GM23338 (cell line): ENCODE data around the gene POLR3E. TPM values are rescaled to one million over a fixed set of nuclear protein-coding genes. Genes with fewer than 3 reads are reported as not detected.

ENCODE experiments used
- ATAC-seq: fragments of 200-7000 bp; cut with Tn5 transposase; 3 replicates; pipeline ENCODE4 v1.9.1; 2020
- DNase-seq: peaks from one replicate; pipeline ENCODE4 v3.0.0-alpha.2; 2015; ENCODE audit warnings: low spot score
- H2AFZ ChIP-seq: fragments of 200-600 bp; sonication (generic); 2 replicates; pipeline ENCODE4 v1.8.0; 2016; ENCODE audit warnings: antibody characterized with exemption, mild to moderate bottlenecking, moderate library complexity
- H3F3A ChIP-seq: fragments of 200-600 bp; sonication (generic); replicated peaks from 2 replicates; pipeline ENCODE4 v1.8.0; 2017; ENCODE audit warnings: antibody characterized with exemption, mixed run types, low read depth
- H3K27ac ChIP-seq: fragments of 200-600 bp; sonication (generic); 2 replicates; pipeline ENCODE4 v1.6.1; 2016; ENCODE audit warnings: low read depth
- H3K27me3 ChIP-seq: fragments of 200-600 bp; sonication (generic); 2 replicates; pipeline ENCODE4 v1.8.0; 2016; ENCODE audit warnings: mild to moderate bottlenecking, mixed run types, moderate library complexity; ENCODE audit not compliant: insufficient read depth
- H3K36me3 ChIP-seq: fragments of 200-600 bp; sonication (generic); 2 replicates; pipeline ENCODE4 v1.8.0; 2016; ENCODE audit warnings: mild to moderate bottlenecking; ENCODE audit not compliant: insufficient read depth
- H3K4me1 ChIP-seq: fragments of 200-600 bp; sonication (generic); 2 replicates; pipeline ENCODE4 v1.8.0; 2016; ENCODE audit warnings: mild to moderate bottlenecking, moderate library complexity; ENCODE audit not compliant: insufficient read depth
- H3K4me2 ChIP-seq: fragments of 200-600 bp; sonication (generic); 2 replicates; pipeline ENCODE4 v1.7.1; 2017; ENCODE audit warnings: mixed run types
- H3K4me3 ChIP-seq: fragments of 200-600 bp; sonication (generic); 2 replicates; pipeline ENCODE4 v1.6.1; 2016; ENCODE audit warnings: mixed run types
- H3K79me2 ChIP-seq: fragments of 200-600 bp; sonication (generic); replicated peaks from 2 replicates; pipeline ENCODE4 v1.8.0; 2017; ENCODE audit warnings: mild to moderate bottlenecking; ENCODE audit not compliant: insufficient read depth
- H3K9me2 ChIP-seq: fragments of 200-600 bp; sonication (generic); 2 replicates; pipeline ENCODE4 v1.8.0; 2017; ENCODE audit not compliant: insufficient read depth
- H4K20me1 ChIP-seq: fragments of 200-600 bp; sonication (generic); replicated peaks from 2 replicates; pipeline ENCODE4 v1.8.0; 2017; ENCODE audit warnings: mild to moderate bottlenecking; ENCODE audit not compliant: insufficient read depth
- H3K27ac Mint-ChIP-seq: 2 replicates; pipeline ENCODE4 v1.8.0; 2020; ENCODE audit warnings: inconsistent platforms, mild to moderate bottlenecking, moderate library complexity, mixed read lengths
- H3K27me3 Mint-ChIP-seq: 3 replicates; pipeline ENCODE4 v1.8.0; 2022; ENCODE audit warnings: low read depth, mild to moderate bottlenecking, moderate library complexity, mixed read lengths, inconsistent platforms; ENCODE audit not compliant: insufficient read depth, poor library complexity
- H3K36me3 Mint-ChIP-seq: 3 replicates; pipeline ENCODE4 v1.8.0; 2021; ENCODE audit warnings: low read depth, mild to moderate bottlenecking, inconsistent platforms, moderate library complexity, mixed read lengths
- H3K4me1 Mint-ChIP-seq: 3 replicates; pipeline ENCODE4 v1.8.0; 2020; ENCODE audit warnings: mild to moderate bottlenecking, inconsistent platforms, mixed read lengths
- H3K4me3 Mint-ChIP-seq: 3 replicates; pipeline ENCODE4 v1.8.0; 2021; ENCODE audit warnings: moderate library complexity, mild to moderate bottlenecking, inconsistent platforms, mixed read lengths
- H3K9me3 Mint-ChIP-seq: 3 replicates; pipeline ENCODE4 v1.8.0; 2020; ENCODE audit warnings: moderate library complexity, mild to moderate bottlenecking, inconsistent platforms, mixed read lengths
- EZH2 ChIP-seq: fragments of 200-600 bp; sonication (generic); IDR thresholded peaks from one replicate; pipeline ENCODE4 v1.8.0; 2017; ENCODE audit warnings: antibody characterized with exemption, mild to moderate bottlenecking, low read depth; ENCODE audit not compliant: unreplicated experiment
- EZH2phosphoT487 ChIP-seq: fragments of 200-600 bp; sonication (generic); IDR thresholded peaks from one replicate; pipeline ENCODE4 v1.8.1; 2018; ENCODE audit warnings: antibody characterized with exemption; ENCODE audit not compliant: unreplicated experiment
- JUNB ChIP-seq: IDR thresholded peaks from one replicate; pipeline ENCODE4 v1.6.1; 2016; ENCODE audit warnings: antibody characterized with exemption; ENCODE audit not compliant: unreplicated experiment
- ZNF114 ChIP-seq: fragments of 250-450 bp; sonication (Bioruptor Pico); IDR thresholded peaks from 2 replicates; pipeline ENCODE4 v1.5.0; 2020; ENCODE audit warnings: mild to moderate bottlenecking, moderate library complexity
- polyA plus RNA-seq: library from polyadenylated mRNA; unstranded; fragments of >200 nt; fragmentation: Nextera tagmentation; extraction: Ambion mirVana; gene quantifications from 2 replicates; pipeline ENCODE4 v1.2.1, GENCODE V29; 2016
- total RNA-seq: library from RNA; depleted of rRNA; stranded (reverse); fragments of >200 nt; shearing (Covaris generic); gene quantifications from 2 replicates; pipeline ENCODE4 v1.2.3, GENCODE V29; 2014
- TF ChIP-seq, protein P1 (sequence below): IDR thresholded peaks from one replicate; pipeline ENCODE4 v1.6.1; 2018; ENCODE audit warnings: antibody characterized with exemption; ENCODE audit not compliant: unreplicated experiment
- TF ChIP-seq, protein P2 (sequence below), 2 experiments: fragments of 200-600 bp in 1 of 2; sonication (generic) in 1 of 2; conservative IDR thresholded peaks; 2 replicates each; pipeline versions ENCODE4 v1.5.1 to v1.6.1; 2016 to 2017; ENCODE audit warnings: antibody characterized with exemption in 2 of 2, low read depth in 2 of 2, mild to moderate bottlenecking in 2 of 2, moderate library complexity in 1 of 2
- TF ChIP-seq, protein P3 (sequence below): fragments of 250-450 bp; sonication (Bioruptor Pico); IDR thresholded peaks from 2 replicates; pipeline ENCODE4 v1.5.0; 2020; ENCODE audit warnings: mild to moderate bottlenecking, moderate library complexity

POLR3E gene
- total and polyA plus RNA-seq, 2 experiments from 2014 or later, result 62.7 to 141 TPM

DNA sequence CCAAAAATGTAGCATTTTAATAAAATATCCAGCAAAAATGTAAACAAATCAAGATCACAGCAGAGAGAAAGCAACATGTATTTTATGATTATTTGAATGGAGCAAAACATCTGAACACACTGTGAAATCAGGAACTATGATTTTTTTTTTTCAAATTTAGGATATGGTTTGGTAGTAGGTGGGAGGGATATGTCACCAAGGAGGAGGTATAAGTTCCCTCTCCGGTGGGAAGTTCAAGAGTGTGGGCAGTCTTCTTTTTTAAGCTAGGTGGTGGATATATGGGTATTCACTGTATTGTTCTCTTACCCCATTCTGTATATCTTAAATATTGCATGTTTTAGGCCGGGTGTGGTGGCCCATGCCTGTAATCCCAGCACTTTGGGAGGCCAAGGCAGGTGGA, 67.0 kb downstream of the POLR3E start:
- peaks cover 72% of the 10 kb centered on the region for H3K79me2 ChIP-seq
- ATAC-seq (no peak), DNase-seq (no peak)
- TF ChIP-seq, protein P1, sequence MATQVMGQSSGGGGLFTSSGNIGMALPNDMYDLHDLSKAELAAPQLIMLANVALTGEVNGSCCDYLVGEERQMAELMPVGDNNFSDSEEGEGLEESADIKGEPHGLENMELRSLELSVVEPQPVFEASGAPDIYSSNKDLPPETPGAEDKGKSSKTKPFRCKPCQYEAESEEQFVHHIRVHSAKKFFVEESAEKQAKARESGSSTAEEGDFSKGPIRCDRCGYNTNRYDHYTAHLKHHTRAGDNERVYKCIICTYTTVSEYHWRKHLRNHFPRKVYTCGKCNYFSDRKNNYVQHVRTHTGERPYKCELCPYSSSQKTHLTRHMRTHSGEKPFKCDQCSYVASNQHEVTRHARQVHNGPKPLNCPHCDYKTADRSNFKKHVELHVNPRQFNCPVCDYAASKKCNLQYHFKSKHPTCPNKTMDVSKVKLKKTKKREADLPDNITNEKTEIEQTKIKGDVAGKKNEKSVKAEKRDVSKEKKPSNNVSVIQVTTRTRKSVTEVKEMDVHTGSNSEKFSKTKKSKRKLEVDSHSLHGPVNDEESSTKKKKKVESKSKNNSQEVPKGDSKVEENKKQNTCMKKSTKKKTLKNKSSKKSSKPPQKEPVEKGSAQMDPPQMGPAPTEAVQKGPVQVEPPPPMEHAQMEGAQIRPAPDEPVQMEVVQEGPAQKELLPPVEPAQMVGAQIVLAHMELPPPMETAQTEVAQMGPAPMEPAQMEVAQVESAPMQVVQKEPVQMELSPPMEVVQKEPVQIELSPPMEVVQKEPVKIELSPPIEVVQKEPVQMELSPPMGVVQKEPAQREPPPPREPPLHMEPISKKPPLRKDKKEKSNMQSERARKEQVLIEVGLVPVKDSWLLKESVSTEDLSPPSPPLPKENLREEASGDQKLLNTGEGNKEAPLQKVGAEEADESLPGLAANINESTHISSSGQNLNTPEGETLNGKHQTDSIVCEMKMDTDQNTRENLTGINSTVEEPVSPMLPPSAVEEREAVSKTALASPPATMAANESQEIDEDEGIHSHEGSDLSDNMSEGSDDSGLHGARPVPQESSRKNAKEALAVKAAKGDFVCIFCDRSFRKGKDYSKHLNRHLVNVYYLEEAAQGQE, result no peak
- TF ChIP-seq, protein P2, sequence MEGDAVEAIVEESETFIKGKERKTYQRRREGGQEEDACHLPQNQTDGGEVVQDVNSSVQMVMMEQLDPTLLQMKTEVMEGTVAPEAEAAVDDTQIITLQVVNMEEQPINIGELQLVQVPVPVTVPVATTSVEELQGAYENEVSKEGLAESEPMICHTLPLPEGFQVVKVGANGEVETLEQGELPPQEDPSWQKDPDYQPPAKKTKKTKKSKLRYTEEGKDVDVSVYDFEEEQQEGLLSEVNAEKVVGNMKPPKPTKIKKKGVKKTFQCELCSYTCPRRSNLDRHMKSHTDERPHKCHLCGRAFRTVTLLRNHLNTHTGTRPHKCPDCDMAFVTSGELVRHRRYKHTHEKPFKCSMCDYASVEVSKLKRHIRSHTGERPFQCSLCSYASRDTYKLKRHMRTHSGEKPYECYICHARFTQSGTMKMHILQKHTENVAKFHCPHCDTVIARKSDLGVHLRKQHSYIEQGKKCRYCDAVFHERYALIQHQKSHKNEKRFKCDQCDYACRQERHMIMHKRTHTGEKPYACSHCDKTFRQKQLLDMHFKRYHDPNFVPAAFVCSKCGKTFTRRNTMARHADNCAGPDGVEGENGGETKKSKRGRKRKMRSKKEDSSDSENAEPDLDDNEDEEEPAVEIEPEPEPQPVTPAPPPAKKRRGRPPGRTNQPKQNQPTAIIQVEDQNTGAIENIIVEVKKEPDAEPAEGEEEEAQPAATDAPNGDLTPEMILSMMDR (conservative IDR thresholded peaks at IDR 0.05; ENCODE audit: low read depth in 2 of 2), result no peak
- no peak for TF ChIP-seq EZH2phosphoT487
- TF ChIP-seq, protein P3, sequence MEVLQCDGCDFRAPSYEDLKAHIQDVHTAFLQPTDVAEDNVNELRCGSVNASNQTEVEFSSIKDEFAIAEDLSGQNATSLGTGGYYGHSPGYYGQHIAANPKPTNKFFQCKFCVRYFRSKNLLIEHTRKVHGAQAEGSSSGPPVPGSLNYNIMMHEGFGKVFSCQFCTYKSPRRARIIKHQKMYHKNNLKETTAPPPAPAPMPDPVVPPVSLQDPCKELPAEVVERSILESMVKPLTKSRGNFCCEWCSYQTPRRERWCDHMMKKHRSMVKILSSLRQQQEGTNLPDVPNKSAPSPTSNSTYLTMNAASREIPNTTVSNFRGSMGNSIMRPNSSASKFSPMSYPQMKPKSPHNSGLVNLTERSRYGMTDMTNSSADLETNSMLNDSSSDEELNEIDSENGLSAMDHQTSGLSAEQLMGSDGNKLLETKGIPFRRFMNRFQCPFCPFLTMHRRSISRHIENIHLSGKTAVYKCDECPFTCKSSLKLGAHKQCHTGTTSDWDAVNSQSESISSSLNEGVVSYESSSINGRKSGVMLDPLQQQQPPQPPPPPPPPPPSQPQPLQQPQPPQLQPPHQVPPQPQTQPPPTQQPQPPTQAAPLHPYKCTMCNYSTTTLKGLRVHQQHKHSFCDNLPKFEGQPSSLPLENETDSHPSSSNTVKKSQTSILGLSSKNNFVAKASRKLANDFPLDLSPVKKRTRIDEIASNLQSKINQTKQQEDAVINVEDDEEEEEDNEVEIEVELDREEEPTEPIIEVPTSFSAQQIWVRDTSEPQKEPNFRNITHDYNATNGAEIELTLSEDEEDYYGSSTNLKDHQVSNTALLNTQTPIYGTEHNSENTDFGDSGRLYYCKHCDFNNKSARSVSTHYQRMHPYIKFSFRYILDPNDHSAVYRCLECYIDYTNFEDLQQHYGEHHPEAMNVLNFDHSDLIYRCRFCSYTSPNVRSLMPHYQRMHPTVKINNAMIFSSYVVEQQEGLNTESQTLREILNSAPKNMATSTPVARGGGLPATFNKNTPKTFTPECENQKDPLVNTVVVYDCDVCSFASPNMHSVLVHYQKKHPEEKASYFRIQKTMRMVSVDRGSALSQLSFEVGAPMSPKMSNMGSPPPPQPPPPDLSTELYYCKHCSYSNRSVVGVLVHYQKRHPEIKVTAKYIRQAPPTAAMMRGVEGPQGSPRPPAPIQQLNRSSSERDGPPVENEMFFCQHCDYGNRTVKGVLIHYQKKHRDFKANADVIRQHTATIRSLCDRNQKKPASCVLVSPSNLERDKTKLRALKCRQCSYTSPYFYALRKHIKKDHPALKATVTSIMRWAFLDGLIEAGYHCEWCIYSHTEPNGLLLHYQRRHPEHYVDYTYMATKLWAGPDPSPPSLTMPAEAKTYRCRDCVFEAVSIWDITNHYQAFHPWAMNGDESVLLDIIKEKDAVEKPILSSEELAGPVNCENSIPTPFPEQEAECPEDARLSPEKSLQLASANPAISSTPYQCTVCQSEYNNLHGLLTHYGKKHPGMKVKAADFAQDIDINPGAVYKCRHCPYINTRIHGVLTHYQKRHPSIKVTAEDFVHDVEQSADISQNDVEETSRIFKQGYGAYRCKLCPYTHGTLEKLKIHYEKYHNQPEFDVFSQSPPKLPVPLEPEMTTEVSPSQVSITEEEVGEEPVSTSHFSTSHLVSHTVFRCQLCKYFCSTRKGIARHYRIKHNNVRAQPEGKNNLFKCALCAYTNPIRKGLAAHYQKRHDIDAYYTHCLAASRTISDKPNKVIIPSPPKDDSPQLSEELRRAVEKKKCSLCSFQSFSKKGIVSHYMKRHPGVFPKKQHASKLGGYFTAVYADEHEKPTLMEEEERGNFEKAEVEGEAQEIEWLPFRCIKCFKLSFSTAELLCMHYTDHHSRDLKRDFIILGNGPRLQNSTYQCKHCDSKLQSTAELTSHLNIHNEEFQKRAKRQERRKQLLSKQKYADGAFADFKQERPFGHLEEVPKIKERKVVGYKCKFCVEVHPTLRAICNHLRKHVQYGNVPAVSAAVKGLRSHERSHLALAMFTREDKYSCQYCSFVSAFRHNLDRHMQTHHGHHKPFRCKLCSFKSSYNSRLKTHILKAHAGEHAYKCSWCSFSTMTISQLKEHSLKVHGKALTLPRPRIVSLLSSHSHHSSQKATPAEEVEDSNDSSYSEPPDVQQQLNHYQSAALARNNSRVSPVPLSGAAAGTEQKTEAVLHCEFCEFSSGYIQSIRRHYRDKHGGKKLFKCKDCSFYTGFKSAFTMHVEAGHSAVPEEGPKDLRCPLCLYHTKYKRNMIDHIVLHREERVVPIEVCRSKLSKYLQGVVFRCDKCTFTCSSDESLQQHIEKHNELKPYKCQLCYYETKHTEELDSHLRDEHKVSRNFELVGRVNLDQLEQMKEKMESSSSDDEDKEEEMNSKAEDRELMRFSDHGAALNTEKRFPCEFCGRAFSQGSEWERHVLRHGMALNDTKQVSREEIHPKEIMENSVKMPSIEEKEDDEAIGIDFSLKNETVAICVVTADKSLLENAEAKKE (CRISPR knock-in tag), result no peak
- no peak for TF ChIP-seq ZNF114 (CRISPR knock-in tag)
- no peak for TF ChIP-seq JUNB
- no peak for TF ChIP-seq EZH2
- H3K4me2 ChIP-seq, result no peak overlapping the region
- 0 out of 2 replicates have a peak, but pooled peaks cover 3% of the 10 kb centered on the region for H3F3A ChIP-seq
- Mint-ChIP-seq H3K4me1 (peaks cover 25% of the 10 kb centered on the region), H3K4me3 (no peak overlapping the region), H3K36me3 (peaks cover 37% of the 10 kb centered on the region), H3K27me3 (peaks cover 2% of the 10 kb centered on the region), H3K9me3 (no peaks in the 10 kb centered on the region), H3K27ac (no peak overlapping the region)
- H3K27me3 ChIP-seq, result no peaks in the 10 kb centered on the region
- H3K27ac ChIP-seq, result no peak overlapping the region
- peaks cover 36% of the 10 kb centered on the region for H4K20me1 ChIP-seq
- H3K4me3 ChIP-seq, result no peak overlapping the region
- H3K9me2 ChIP-seq, result no peaks in the 10 kb centered on the region
- no peak overlapping the region for H2AFZ ChIP-seq
- H3K4me1 ChIP-seq, result peaks cover 30% of the 10 kb centered on the region
- peaks cover 17% of the 10 kb centered on the region for H3K36me3 ChIP-seq
